ENCODE measurements around the gene ZFAND6.

GRCh38 chr15:80020731-80021130, 38.7 kb upstream of the ZFAND6 start:
- TF ChIP-seq CTCF (IDR thresholded peaks at IDR 0.05): no peak
- TF ChIP-seq ZFX (IDR thresholded peaks at IDR 0.05; ENCODE audit: borderline replicate concordance): no peak
